KOPT-K1 (cell line): ENCODE data around the gene LYPD6B.
"Not testable (repeated sequence)": the region's sequence is repeated elsewhere in the genome, so short reads cannot be mapped to it uniquely, and the experiment has no call there.

Experiments
- H3K27ac ChIP-seq: fragments of 200-600 bp; sonication (generic); 2 replicates; pipeline ENCODE4 v1.5.1; 2016; ENCODE audit warnings: antibody characterized with exemption, mild to moderate bottlenecking, low read depth, low read length; ENCODE audit not compliant: poor library complexity, severe bottlenecking
- H3K36me3 ChIP-seq: fragments of 200-600 bp; sonication (generic); 2 replicates; pipeline ENCODE4 v1.5.1; 2017; ENCODE audit warnings: antibody characterized with exemption, mild to moderate bottlenecking, low read length, moderate library complexity; ENCODE audit not compliant: insufficient read depth
- H3K9me3 ChIP-seq: fragments of 200-600 bp; sonication (generic); 2 replicates; pipeline ENCODE4 v1.5.1; 2017; ENCODE audit warnings: antibody characterized with exemption, low read length, mild to moderate bottlenecking; ENCODE audit not compliant: insufficient read depth, poor library complexity, severe bottlenecking

LYPD6B gene

GRCh38 chr2:149221898-149222297 lies 183.4 kb downstream of the LYPD6B start:
- Histone ChIP-seq H3K27ac (no peak overlapping the region), H3K9me3 (no peaks in the 10 kb centered on the region), H3K36me3 (no peaks in the 10 kb centered on the region)

DNA sequence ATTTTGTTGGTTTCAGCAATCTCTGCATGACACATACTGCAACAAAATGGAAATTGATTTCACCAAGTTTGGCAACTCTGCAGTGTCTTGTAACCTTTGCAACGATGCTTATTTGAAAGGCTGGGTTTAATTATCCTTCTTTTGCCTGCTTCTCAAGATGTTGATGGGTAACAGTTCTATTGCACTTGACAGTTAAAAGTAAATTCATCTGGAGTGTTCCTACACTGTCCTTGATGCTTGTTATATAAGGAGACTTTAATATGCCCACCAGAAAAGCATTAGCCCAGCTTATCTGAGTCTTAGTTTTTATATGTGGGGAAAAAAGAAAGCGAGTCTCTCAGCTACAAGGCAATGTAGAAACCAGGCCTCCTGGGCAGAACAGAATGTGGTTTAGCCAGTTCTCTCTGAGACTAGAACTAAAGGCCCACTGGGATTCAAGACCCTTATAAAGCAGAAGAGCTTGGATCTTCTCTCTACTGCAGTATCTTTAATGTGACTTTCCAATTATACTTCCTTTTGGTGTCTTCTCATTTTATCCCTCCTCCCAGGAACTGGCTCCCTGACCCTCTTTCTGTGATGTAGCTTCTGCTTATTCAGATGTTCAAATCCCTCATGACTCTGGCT lies 185.1 kb downstream of the LYPD6B start:
- no peaks in the 10 kb centered on the region for H3K36me3 ChIP-seq
- no peaks in the 10 kb centered on the region for H3K9me3 ChIP-seq
- H3K27ac ChIP-seq: no peak overlapping the region

GRCh38 chr2:149224543-149224942 lies 186.0 kb downstream of the LYPD6B start:
- Histone ChIP-seq H3K27ac (no peak overlapping the region), H3K36me3 (no peaks in the 10 kb centered on the region), H3K9me3 (no peaks in the 10 kb centered on the region)

DNA sequence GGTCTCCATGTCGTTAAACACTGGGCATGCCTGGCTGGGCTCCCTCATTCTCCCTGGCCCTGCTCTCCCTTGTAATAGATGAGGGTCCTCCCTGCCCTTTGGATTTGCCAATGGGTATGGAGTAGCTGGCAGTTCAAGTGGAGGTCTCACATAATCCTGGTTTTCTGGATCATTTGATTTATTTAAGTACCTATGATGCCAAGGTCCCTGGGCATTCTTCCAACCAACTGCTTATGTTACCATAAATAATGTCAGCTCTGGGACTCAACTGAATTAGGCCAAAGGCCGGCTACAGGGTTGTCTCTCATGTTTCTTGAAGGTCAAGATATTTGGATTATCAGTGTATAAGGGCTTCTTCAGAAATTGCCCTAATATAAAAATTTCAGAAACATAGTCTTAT lies 186.9 kb downstream of the LYPD6B start:
- no peaks in the 10 kb centered on the region for H3K9me3 ChIP-seq
- H3K36me3 ChIP-seq: no peaks in the 10 kb centered on the region
- no peak overlapping the region for H3K27ac ChIP-seq

DNA sequence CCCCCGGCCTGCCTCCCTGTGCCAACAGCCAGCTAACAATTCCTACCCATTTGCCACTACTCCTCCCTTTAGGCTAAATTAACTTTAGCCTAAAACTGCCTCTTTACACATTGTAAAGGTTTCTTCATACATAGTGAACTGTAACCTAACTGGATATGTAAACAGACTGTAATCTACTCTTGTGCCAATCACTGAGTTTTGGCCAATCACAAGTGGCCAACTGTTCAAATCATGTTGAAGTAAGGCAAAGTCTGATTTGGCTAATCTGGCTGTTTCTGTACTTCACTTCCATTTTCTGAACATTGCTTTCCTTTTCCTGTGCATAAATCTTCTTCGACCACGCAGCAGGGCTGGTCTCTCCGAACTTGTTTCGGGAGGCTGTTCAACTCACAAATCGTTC lies 188.3 kb downstream of the LYPD6B start:
- H3K27ac ChIP-seq: no peak overlapping the region
- no peaks in the 10 kb centered on the region for H3K9me3 ChIP-seq
- H3K36me3 ChIP-seq: no peaks in the 10 kb centered on the region

DNA sequence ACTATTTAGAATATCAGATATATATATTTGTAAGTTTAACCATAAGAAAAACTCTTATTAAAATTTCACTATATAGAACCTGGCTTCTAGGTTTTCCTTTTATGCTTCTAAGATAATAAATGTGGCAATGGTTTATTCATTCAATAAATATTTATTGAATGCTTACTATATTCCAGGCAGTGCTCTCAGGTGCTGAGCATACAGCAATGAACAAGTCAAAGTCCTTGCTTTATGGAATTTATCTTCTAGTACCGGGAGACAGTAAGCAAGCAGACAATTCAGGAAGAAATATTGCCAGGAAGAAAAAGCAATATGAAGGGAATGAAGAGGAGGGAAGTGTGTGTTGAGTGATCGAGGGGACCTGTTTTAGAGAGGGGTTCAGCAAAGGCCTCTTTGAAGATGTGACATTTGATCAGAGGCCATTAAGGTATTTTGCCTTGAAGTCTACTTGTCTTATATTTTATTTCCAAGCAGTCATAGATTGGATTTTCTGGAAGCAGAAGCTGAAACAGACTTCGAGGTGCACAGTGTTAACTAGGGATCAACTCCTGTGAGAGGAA lies 197.4 kb downstream of the LYPD6B start:
- Histone ChIP-seq H3K36me3 (no peaks in the 10 kb centered on the region), H3K9me3 (no peaks in the 10 kb centered on the region), H3K27ac (no peak overlapping the region)

DNA sequence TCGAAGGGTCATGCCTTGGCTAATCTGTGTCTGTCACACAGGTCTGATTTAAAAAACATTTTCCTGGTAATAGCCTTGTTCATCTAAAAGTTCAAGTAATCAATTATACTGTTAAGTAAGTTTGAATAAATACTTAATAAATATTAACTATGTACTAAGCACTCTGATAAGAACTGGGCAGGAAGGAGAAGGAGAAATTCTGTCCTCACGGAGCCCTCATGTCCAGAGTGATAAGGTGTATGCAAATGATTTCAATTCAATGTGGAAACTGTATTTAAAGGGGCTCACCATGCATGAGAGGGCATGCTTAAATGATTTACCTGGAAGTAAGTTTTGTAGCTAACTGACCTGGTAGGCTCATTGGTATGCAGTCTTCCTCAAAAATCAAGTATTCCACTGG lies 197.9 kb downstream of the LYPD6B start:
- Histone ChIP-seq H3K36me3 (no peaks in the 10 kb centered on the region), H3K27ac (no peak overlapping the region), H3K9me3 (no peaks in the 10 kb centered on the region)

- Histone ChIP-seq H3K27ac (no peak overlapping the region), H3K9me3 (no peaks in the 10 kb centered on the region), H3K36me3 (no peaks in the 10 kb centered on the region)
Measured at GRCh38 chr2:149246186-149246585, 207.7 kb downstream of the LYPD6B start.

DNA sequence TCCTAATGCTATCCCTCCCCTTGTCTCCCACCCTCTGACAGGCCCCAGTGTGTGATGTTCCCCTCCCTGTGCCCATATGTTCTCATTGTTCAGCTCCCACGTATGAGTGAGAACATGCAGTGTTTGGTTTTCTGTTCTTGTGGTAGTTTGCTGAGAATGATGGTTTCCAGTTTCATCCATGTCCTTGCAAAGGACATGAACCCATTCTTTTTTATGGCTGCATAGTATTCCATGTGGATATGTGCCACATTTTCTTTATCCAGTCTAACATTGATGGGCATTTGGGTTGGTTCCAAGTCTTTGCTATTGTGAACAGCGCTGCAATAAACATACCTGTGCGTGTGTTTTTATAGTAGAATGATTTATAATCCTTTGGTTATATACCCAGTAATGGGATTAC lies 212.9 kb downstream of the LYPD6B start:
- H3K27ac ChIP-seq, H3K36me3 ChIP-seq, H3K9me3 ChIP-seq: not testable (repeated sequence)

DNA sequence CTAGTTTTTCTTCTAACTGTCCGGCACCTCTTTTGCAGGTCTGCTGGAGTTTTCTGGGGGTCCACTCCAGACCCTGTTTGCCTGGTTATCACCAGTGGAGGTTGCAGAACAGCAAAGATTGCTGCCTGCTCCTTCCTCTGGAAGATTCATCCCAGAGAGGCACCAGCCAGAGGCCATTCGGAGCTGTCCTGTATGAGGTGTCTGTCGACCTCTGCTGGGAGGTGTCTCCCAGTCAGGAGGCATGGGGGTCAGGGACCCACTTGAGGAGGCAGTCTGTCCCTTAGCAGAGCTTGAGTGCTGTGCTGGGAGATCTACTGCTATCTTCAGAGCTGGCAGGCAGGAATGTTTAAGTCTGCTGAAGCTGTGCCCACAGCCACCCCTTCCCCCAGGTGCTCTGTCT lies 218.4 kb downstream of the LYPD6B start:
- H3K9me3 ChIP-seq, H3K27ac ChIP-seq, H3K36me3 ChIP-seq: not testable (repeated sequence)

GRCh38 chr2:149258531-149258930 lies 220.0 kb downstream of the LYPD6B start:
- Histone ChIP-seq H3K9me3 (no peaks in the 10 kb centered on the region), H3K27ac (no peak overlapping the region), H3K36me3 (no peaks in the 10 kb centered on the region)

DNA sequence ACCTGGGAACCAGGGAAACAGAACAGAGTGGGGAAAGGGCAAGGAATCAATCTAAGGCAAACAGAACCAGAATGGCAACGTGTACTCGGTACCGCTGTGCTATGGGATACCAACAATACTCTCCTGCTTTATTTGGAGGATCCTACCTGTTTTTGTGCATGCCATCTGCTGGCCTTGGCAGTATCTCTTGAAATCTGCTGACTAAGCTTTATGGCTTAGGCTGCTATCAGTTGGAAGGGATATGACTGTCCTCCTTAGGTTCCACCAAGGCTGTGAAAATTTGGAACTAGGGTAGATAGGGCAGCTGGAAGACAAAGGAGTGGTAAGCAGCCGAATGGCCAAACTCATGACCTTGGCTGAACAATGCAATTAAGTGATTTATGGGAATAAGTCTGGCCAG lies 220.6 kb downstream of the LYPD6B start:
- Histone ChIP-seq H3K27ac (no peak overlapping the region), H3K36me3 (no peaks in the 10 kb centered on the region), H3K9me3 (no peaks in the 10 kb centered on the region)

DNA sequence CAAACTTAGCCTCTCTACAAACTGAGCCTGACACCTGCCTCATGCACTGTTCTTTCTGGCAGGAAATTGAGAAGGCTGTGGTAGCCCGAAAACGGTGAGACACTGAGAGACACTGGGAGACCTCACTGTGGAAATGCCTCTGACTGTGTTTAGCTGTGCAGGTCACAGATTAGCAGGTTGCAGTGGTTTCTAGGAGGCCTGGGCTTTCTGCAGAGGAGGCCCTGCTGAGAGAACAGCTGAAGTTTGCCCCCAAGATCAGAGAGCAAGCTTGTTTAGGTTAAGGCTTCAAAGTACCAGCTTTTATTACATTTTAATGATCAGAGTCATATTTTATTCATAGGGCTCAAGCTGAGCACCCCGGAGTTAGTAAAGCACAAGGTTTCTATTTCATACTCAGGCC lies 223.2 kb downstream of the LYPD6B start:
- Histone ChIP-seq H3K9me3 (no peaks in the 10 kb centered on the region), H3K36me3 (no peaks in the 10 kb centered on the region), H3K27ac (no peak overlapping the region)
